ENCODE measurements around the gene CEPT1. TPM values are rescaled to one million over a fixed set of nuclear protein-coding genes. Genes with fewer than 3 reads are reported as not detected.

The CEPT1 gene
- total and polyA plus RNA-seq, 2 of the 4 experiments (the other 2 are of a cell fraction), result 13.3 to 27.4 TPM

DNA sequence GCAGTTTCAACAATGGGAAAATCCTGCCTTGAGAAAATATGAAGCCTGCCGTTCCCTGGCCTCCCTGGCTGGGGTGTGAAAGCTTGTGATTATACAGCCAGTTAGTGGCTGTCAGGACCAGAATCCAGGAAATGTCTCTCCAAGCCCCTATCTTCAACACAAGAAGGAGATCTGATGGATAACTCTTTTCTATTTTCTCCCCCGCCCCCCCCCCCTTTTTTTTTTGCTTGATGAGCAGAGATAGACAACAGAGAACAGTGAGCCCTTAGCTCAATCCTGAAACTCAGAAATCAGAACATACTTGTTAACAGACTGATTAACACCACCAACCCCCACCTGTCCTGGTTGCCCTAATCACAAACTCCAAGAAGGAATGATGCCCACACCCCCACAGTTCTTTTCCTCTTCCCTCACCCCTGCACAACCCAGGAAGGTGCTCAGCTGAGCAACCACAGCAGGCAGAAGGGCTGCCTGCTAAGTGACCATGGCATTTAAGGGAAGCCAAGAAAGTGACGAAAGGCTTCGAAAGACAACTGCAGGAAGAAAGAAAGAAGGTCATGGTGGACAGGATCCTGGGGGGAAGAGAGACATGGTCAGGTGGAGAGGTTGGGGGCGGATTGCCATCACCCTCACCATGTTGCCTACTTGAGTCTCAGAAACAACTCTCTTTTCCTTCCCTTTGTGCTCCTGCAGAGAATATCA lies 72.8 kb downstream of the CEPT1 start:
- H3K23ac ChIP-seq (ENCODE audit: low read depth, low read length), result no peak overlapping the region
- H3K27ac ChIP-seq (ENCODE audit: insufficient read depth, low read length), result no peak overlapping the region
- peak overlapping the region; percentile 33 for H2BK120ac ChIP-seq (ENCODE audit: low read depth, low read length)
- no peak overlapping the region for H2AK9ac ChIP-seq (replicated peaks; ENCODE audit: low read depth, low read length, poor library complexity)
- peak overlapping the region; percentile 60; the same call in 1 of the 2 replicates for H2BK20ac ChIP-seq (ENCODE audit: low read depth, low read length)
- BruUV-seq (replicated peaks), result no TSS peak
- peak overlapping the region; percentile 68 for H2AFZ ChIP-seq (replicated peaks; ENCODE audit: low read length, poor library complexity)
- no peak for DNase-seq
- peak overlapping the region; percentile 23; the same call in 1 of the 2 replicates for H4K91ac ChIP-seq (ENCODE audit: insufficient read depth, low read depth, low read length)
- H3K9ac ChIP-seq (ENCODE audit: low read depth, low read length), result no peak overlapping the region
- WGBS, 2 experiments (ENCODE audit: extremely low coverage in 2 of 2, insufficient read length in 1 of 2), result 100% methylated on average over 1 of the region's 5 CpGs; no CpG with 5 or more reads in 1 of the 2 experiments
- peaks cover 2% of the 10 kb centered on the region for H3K4me1 ChIP-seq (ENCODE audit: control insufficient read depth, insufficient read depth, low read length)
- no peak overlapping the region; the same call in 1 of the 2 replicates for H3K14ac ChIP-seq (replicated peaks; ENCODE audit: low read depth, low read length)
- no peaks in the 10 kb centered on the region for H4K20me1 ChIP-seq (ENCODE audit: insufficient read depth, low read length)
- no peak overlapping the region for H4K8ac ChIP-seq (ENCODE audit: low read depth in 2 of 2, low read length in 2 of 2)
- no peak overlapping the region for H3K4me2 ChIP-seq (ENCODE audit: low read depth, low read length)
- peaks cover 7% of the 10 kb centered on the region for H3K27me3 ChIP-seq (ENCODE audit: control insufficient read depth, insufficient read depth, low read length)
- CTCF ChIA-PET, result interaction anchor here (2.1 kb wide), 1 partner anchor 11 kb away, joined by 5 read pairs; no protein-coding TSS in a partner anchor
- dilution Hi-C loops (cut with HindIII; ENCODE audit: low sequenced_read_pairs, unreplicated experiment) (no loop called here), in situ Hi-C loops (cut with MboI; ENCODE audit: low sequenced_read_pairs) (no loop called here), intact Hi-C loops (cut with micrococcal nuclease) (no loop called here)
- H2AK5ac ChIP-seq (ENCODE audit: low read depth, low read length), result no peak overlapping the region
- no peaks in the 10 kb centered on the region; the same call in 1 of the 2 replicates for H3K9me1 ChIP-seq (ENCODE audit: insufficient read depth, low read length)
- no peaks in the 10 kb centered on the region for H3K36me3 ChIP-seq (ENCODE audit: control insufficient read depth, insufficient read depth, low read length)
- H3K4me3 ChIP-seq (ENCODE audit: insufficient read depth, low read depth, low read length), result no peak overlapping the region
- 0 out of 3 replicates have a peak overlapping the region, but pooled peaks have one; percentile 34 for H2BK15ac ChIP-seq (ENCODE audit: low read depth, low read length)
- H3K4ac ChIP-seq (ENCODE audit: low read depth, low read length), result peak overlapping the region; percentile 9; the same call in 1 of the 2 replicates
- H3K18ac ChIP-seq (ENCODE audit: low read depth, low read length), result peak overlapping the region; percentile 64; the same call in 1 of the 2 replicates
- peak overlapping the region; percentile 45 for H2BK5ac ChIP-seq (ENCODE audit: low read depth, low read length, poor library complexity, severe bottlenecking)
- no peaks in the 10 kb centered on the region for H3K9me3 ChIP-seq (ENCODE audit: control insufficient read depth, insufficient read depth, low read length)
- no peak for ATAC-seq (ENCODE audit: low read depth)
- no peaks in the 10 kb centered on the region for H3K79me1 ChIP-seq (ENCODE audit: low read depth in 1 of 2, low read length in 2 of 2)
- no peak overlapping the region for H3K56ac ChIP-seq (ENCODE audit: extremely low read depth, insufficient read depth, low read length)
- POLR2A ChIA-PET (ENCODE audit: unreplicated experiment), result no interaction called here
- peak overlapping the region; percentile 42; the same call in 1 of the 2 replicates for H4K5ac ChIP-seq (ENCODE audit: low read depth, low read length)
- TF ChIP-seq RCOR1 (IDR thresholded peaks at IDR 0.05; ENCODE audit: insufficient replicate concordance, low read length) (no peak), RAD21 (IDR thresholded peaks at IDR 0.05; ENCODE audit: low read length) (no peak), NFE2L2 (IDR thresholded peaks at IDR 0.05; ENCODE audit: low read depth, low read length) (no peak), CHD1 (IDR thresholded peaks at IDR 0.05; ENCODE audit: low read depth, low read length) (no peak), CEBPB (IDR thresholded peaks at IDR 0.05; ENCODE audit: low read depth, low read length) (no peak), FOS (IDR thresholded peaks at IDR 0.05; ENCODE audit: low read depth, low read length) (no peak), SMC3 (IDR thresholded peaks at IDR 0.05; ENCODE audit: low read depth, low read length) (no peak), MAFK (IDR thresholded peaks at IDR 0.05; ENCODE audit: low read depth, low read length) (no peak), RFX5 (IDR thresholded peaks at IDR 0.05; ENCODE audit: low read depth, low read length) (no peak), BHLHE40 (IDR thresholded peaks at IDR 0.05; ENCODE audit: low read depth, low read length) (no peak), POLR2A (IDR thresholded peaks at IDR 0.05; ENCODE audit: low read depth, low read length) (no peak), MAZ (IDR thresholded peaks at IDR 0.05; ENCODE audit: borderline replicate concordance, low read depth, low read length) (no peak)
- TF ChIP-seq, protein P1, sequence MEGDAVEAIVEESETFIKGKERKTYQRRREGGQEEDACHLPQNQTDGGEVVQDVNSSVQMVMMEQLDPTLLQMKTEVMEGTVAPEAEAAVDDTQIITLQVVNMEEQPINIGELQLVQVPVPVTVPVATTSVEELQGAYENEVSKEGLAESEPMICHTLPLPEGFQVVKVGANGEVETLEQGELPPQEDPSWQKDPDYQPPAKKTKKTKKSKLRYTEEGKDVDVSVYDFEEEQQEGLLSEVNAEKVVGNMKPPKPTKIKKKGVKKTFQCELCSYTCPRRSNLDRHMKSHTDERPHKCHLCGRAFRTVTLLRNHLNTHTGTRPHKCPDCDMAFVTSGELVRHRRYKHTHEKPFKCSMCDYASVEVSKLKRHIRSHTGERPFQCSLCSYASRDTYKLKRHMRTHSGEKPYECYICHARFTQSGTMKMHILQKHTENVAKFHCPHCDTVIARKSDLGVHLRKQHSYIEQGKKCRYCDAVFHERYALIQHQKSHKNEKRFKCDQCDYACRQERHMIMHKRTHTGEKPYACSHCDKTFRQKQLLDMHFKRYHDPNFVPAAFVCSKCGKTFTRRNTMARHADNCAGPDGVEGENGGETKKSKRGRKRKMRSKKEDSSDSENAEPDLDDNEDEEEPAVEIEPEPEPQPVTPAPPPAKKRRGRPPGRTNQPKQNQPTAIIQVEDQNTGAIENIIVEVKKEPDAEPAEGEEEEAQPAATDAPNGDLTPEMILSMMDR (conservative IDR thresholded peaks at IDR 0.05; ENCODE audit: low read depth, low read length), result no peak
- TF ChIP-seq, protein P2, sequence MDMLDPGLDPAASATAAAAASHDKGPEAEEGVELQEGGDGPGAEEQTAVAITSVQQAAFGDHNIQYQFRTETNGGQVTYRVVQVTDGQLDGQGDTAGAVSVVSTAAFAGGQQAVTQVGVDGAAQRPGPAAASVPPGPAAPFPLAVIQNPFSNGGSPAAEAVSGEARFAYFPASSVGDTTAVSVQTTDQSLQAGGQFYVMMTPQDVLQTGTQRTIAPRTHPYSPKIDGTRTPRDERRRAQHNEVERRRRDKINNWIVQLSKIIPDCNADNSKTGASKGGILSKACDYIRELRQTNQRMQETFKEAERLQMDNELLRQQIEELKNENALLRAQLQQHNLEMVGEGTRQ (IDR thresholded peaks at IDR 0.05; ENCODE audit: low read depth, low read length), result no peak
- TF ChIP-seq, protein P3, sequence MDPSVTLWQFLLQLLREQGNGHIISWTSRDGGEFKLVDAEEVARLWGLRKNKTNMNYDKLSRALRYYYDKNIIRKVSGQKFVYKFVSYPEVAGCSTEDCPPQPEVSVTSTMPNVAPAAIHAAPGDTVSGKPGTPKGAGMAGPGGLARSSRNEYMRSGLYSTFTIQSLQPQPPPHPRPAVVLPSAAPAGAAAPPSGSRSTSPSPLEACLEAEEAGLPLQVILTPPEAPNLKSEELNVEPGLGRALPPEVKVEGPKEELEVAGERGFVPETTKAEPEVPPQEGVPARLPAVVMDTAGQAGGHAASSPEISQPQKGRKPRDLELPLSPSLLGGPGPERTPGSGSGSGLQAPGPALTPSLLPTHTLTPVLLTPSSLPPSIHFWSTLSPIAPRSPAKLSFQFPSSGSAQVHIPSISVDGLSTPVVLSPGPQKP (IDR thresholded peaks at IDR 0.05; ENCODE audit: borderline replicate concordance, low read depth, low read length), result no peak

All from IMR-90 (cell line).